Head of caudate nucleus (tissue), 42 donors: ENCODE measurements around the gene SP1.
A peak's percentile ranks its signal among the peaks of the same experiment; 100 is the strongest.
"Not testable (repeated sequence)": the region's sequence is repeated elsewhere in the genome, so short reads cannot be mapped to it uniquely, and the experiment has no call there.

ENCODE experiments used
- DNase-seq, 42 donors: peaks; one replicate each; pipeline versions ENCODE4 v3.0.0 to v3.0.0-alpha.2; 2020 to 2021; ENCODE audit warnings: mixed read lengths in 7 of 42
- intact Hi-C: fragments of 100-400 bp; cut with DNase I; formaldehyde crosslinking; loops from one replicate; pipeline ENCODE4 v1.15.0; 2022

Gene SP1

GRCh38 chr12:53428741-53429140 lies 48.8 kb downstream of the SP1 start:
- no peak for DNase-seq
- intact Hi-C loops = no loop called here

GRCh38 chr12:53430116-53430515 lies 50.1 kb downstream of the SP1 start:
- no peak for DNase-seq
- intact Hi-C loops = no loop called here

- intact Hi-C loops = no loop called here
- no peak for DNase-seq
These were observed 51.2 kb downstream of the SP1 start for GRCh38 chr12:53431187-53431586.

- DNase-seq, intact Hi-C loops: not testable (repeated sequence)
These were observed 55.4 kb downstream of the SP1 start for GRCh38 chr12:53435326-53435725.

GRCh38 chr12:53439582-53439981 lies 59.6 kb downstream of the SP1 start:
- intact Hi-C loops, DNase-seq: not testable (repeated sequence)

- peak; percentile 92 to 100 (median 98) for DNase-seq
- intact Hi-C loops = loop anchor here (1.0 kb wide), 1 partner anchor 11 kb away; the partner anchor contains the start of gene PCBP2
These were observed 61.3 kb downstream of the SP1 start, which contains the start of gene PRR13 for GRCh38 chr12:53441040-53441833. TSS of gene PRR13 (plus strand) at chr12:53441734. CDS start at chr12:53442715, 981 bp downstream.

GRCh38 chr12:53443955-53444354 lies 64.0 kb downstream of the SP1 start:
- intact Hi-C loops = no loop called here
- no peak for DNase-seq

GRCh38 chr12:53444593-53445325 lies 64.8 kb downstream of the SP1 start:
- intact Hi-C loops, DNase-seq: not testable (repeated sequence)

- intact Hi-C loops = loop anchor here (5.0 kb wide), 1 partner anchor 41 kb away; no protein-coding TSS in a partner anchor
- DNase-seq = peak in 1 of 42 donors; percentile 24
These were observed 71.0 kb downstream of the SP1 start for GRCh38 chr12:53450936-53451335.

GRCh38 chr12:53451661-53452158 lies 71.7 kb downstream of the SP1 start, which contains the start of gene PCBP2:
TSS of gene PCBP2 (plus strand) at chr12:53452102. CDS start at chr12:53454801, 2,699 bp downstream.
- peak; percentile 98 to 100 (median 99) for DNase-seq
- intact Hi-C loops = loop anchor here (1.0 to 5.0 kb wide), 2 partner anchors 10 to 41 kb away; partner anchors contain the start of gene PRR13

- intact Hi-C loops = loop anchor here (1.0 to 5.0 kb wide), 2 partner anchors 11 to 40 kb away; partner anchors contain the start of gene PRR13
- peak; percentile 72 to 95 (median 88) for DNase-seq
These were observed 72.4 kb downstream of the SP1 start for GRCh38 chr12:53452159-53453077.

GRCh38 chr12:53453953-53454640 lies 74.1 kb downstream of the SP1 start:
- intact Hi-C loops = loop anchor here (5.0 kb wide), 1 partner anchor 38 kb away; no protein-coding TSS in a partner anchor
- no peak for DNase-seq

- intact Hi-C loops = loop anchor here (5.0 kb wide), 1 partner anchor 38 kb away; no protein-coding TSS in a partner anchor
These were observed 74.7 kb downstream of the SP1 start for GRCh38 chr12:53454707-53455106.

GRCh38 chr12:53456654-53457366 lies 76.8 kb downstream of the SP1 start:
- no peak for DNase-seq
- intact Hi-C loops = no loop called here

More at GRCh38 chr12:53454707-53455106, 74.7 kb downstream of the SP1 start:
- no peak for DNase-seq

GRCh38 chr12:53459097-53459496 lies 79.1 kb downstream of the SP1 start:
- intact Hi-C loops = no loop called here
- no peak for DNase-seq

- DNase-seq = no peak
- intact Hi-C loops = no loop called here
These were observed 81.1 kb downstream of the SP1 start for GRCh38 chr12:53461059-53461458.

GRCh38 chr12:53461591-53461990 lies 81.6 kb downstream of the SP1 start:
- DNase-seq = no peak
- intact Hi-C loops = no loop called here
